Lung (tissue), 12 donors: ENCODE measurements around the gene XK. TPM values are rescaled to one million over a fixed set of nuclear protein-coding genes. Genes with fewer than 3 reads are reported as not detected.

Experiments
- ATAC-seq: fragments of 200-7000 bp; cut with Tn5 transposase; one replicate; pipeline ENCODE4 v1.9.1; 2020; ENCODE audit warnings: moderate number of reproducible peaks; ENCODE audit not compliant: insufficient read depth, low FRiP score
- DNase-seq, 3 donors: peaks; one replicate each; pipeline ENCODE4 v3.0.0-alpha.2; 2013 to 2017
- H3K27ac ChIP-seq, 2 donors: one replicate each; pipeline ENCODE4 v1.5.1; 2013; ENCODE audit warnings: mild to moderate bottlenecking in 2 of 2, moderate library complexity in 2 of 2, control low read depth in 1 of 2, inconsistent platforms in 1 of 2, low read depth in 1 of 2, low read length in 1 of 2
- H3K27me3 ChIP-seq, 3 donors: one replicate each; pipeline ENCODE4 v1.5.1; 2013; ENCODE audit warnings: low read length in 2 of 3; ENCODE audit not compliant: control insufficient read depth in 3 of 3, insufficient read depth in 3 of 3
- H3K36me3 ChIP-seq, 4 donors: one replicate each; pipeline ENCODE4 v1.5.1; 2013; ENCODE audit warnings: low read length in 4 of 4, mild to moderate bottlenecking in 1 of 4, moderate library complexity in 1 of 4; ENCODE audit not compliant: control insufficient read depth in 4 of 4, insufficient read depth in 4 of 4
- H3K4me1 ChIP-seq, 5 donors: one replicate each; pipeline ENCODE4 v1.5.1; 2013; ENCODE audit warnings: low read length in 5 of 5, mild to moderate bottlenecking in 2 of 5, moderate library complexity in 1 of 5; ENCODE audit not compliant: control insufficient read depth in 5 of 5, insufficient read depth in 5 of 5
- H3K4me3 ChIP-seq: one replicate; pipeline ENCODE4 v1.5.1; 2013; ENCODE audit warnings: mild to moderate bottlenecking, control low read depth, moderate library complexity
- H3K9ac ChIP-seq, 2 donors: one replicate each; pipeline ENCODE4 v1.5.1; 2013; ENCODE audit warnings: low read length in 2 of 2, control low read depth in 1 of 2; ENCODE audit not compliant: insufficient read depth in 1 of 2
- H3K9me3 ChIP-seq, 4 donors: one replicate each; pipeline ENCODE4 v1.5.1; 2013; ENCODE audit warnings: low read length in 3 of 4, mild to moderate bottlenecking in 1 of 4, moderate library complexity in 1 of 4; ENCODE audit not compliant: control insufficient read depth in 4 of 4, insufficient read depth in 3 of 4
- CTCF ChIP-seq: IDR thresholded peaks from 2 replicates; pipeline ENCODE4 v1.5.1; 2012; ENCODE audit warnings: mild to moderate bottlenecking; ENCODE audit errors: control extremely low read depth, extremely low read depth
- WGBS, 2 donors: extraction: QIAGEN DNeasy Blood & Tissue Kit; methylation state at CpG; one replicate each; pipeline ENCODE4 v1.1.7; 2013; 5-methylcytosine and 5-hydroxymethylcytosine counted together
- polyA plus RNA-seq, 2 donors: library from polyadenylated mRNA; stranded (reverse); fragments of 200-250 nt; gene quantifications; one replicate each; pipeline ENCODE4 v1.2.1, GENCODE V29; 2013
- total RNA-seq, 2 donors: library from RNA; depleted of rRNA in 1 of 2; stranded (reverse); fragments of >200 nt in 1 of 2; gene quantifications; one replicate each; pipeline ENCODE4 v1.2.1, GENCODE V29; 2014 to 2021
- donor health status: control.
- donor health status: control.
- donor health status: Bipolar disorder and iron deficiency.
- donor health status: healthy.
- donor health status: DM: yes; HTN: yes; CAD: no.

XK gene
- total and polyA plus RNA-seq, 4 donors = 0.86 to 7.3 (median 2.1) TPM

GRCh38 chrX:37701588-37701987 lies 16.0 kb downstream of the XK start:
- TF ChIP-seq CTCF = no peak
- no peak overlapping the region for H3K27ac ChIP-seq
- DNase-seq (no peak), ATAC-seq (no peak)
- H3K27me3 ChIP-seq = peaks cover 0 to 9% (median 6%) of the 10 kb centered on the region in 3 donors
- H3K9ac ChIP-seq = no peak overlapping the region
- H3K9me3 ChIP-seq = no peaks in the 10 kb centered on the region
- 65 to 95% methylated on average over 2 to 4 of the region's 4 CpGs for WGBS, 2 donors
- H3K4me3 ChIP-seq = no peak overlapping the region
- no peaks in the 10 kb centered on the region for H3K4me1 ChIP-seq
- no peaks in the 10 kb centered on the region for H3K36me3 ChIP-seq

GRCh38 chrX:37711991-37712390 lies 26.4 kb downstream of the XK start:
- ATAC-seq (no peak), DNase-seq (no peak)
- H3K27ac ChIP-seq = no peak overlapping the region
- H3K36me3 ChIP-seq = no peaks in the 10 kb centered on the region
- H3K4me3 ChIP-seq = no peak overlapping the region
- 60 to 90% methylated on average over 3 of the region's 3 CpGs for WGBS, 2 donors
- no peaks in the 10 kb centered on the region for H3K4me1 ChIP-seq
- no peak for TF ChIP-seq CTCF
- H3K9me3 ChIP-seq = no peaks in the 10 kb centered on the region
- H3K9ac ChIP-seq = no peak overlapping the region
- H3K27me3 ChIP-seq = peaks cover 3 to 13% (median 3%) of the 10 kb centered on the region in 3 donors

- DNase-seq (no peak), ATAC-seq (no peak)
- Histone ChIP-seq H3K27ac (no peak overlapping the region), H3K27me3 (peaks cover 3 to 13% (median 3%) of the 10 kb centered on the region in 3 donors), H3K4me3 (no peak overlapping the region), H3K4me1 (no peaks in the 10 kb centered on the region), H3K9me3 (no peaks in the 10 kb centered on the region), H3K36me3 (no peaks in the 10 kb centered on the region), H3K9ac (no peak overlapping the region)
- 55 to 84% methylated on average over 3 of the region's 3 CpGs for WGBS, 2 donors
- TF ChIP-seq CTCF = no peak
Measured at GRCh38 chrX:37712458-37712857, 26.9 kb downstream of the XK start.

GRCh38 chrX:37714479-37714878 lies 28.9 kb downstream of the XK start:
- H3K36me3 ChIP-seq = no peaks in the 10 kb centered on the region
- no peak overlapping the region for H3K27ac ChIP-seq
- no peak overlapping the region for H3K9ac ChIP-seq
- ATAC-seq = no peak
- H3K9me3 ChIP-seq = no peaks in the 10 kb centered on the region
- 68 to 100% methylated on average over 2 of the region's 2 CpGs for WGBS, 2 donors
- DNase-seq = no peak
- no peak overlapping the region for H3K4me3 ChIP-seq
- TF ChIP-seq CTCF = no peak
- H3K27me3 ChIP-seq = peaks cover 3 to 13% (median 3%) of the 10 kb centered on the region in 3 donors
- no peaks in the 10 kb centered on the region for H3K4me1 ChIP-seq
